DND-41 (cell line): Measurements from ENCODE around the gene TNXB.

Experiments
- CTCF ChIP-seq: IDR thresholded peaks from 2 replicates; pipeline ENCODE4 v1.5.1; 2012; ENCODE audit warnings: borderline replicate concordance, low read length, moderate library complexity, mild to moderate bottlenecking; ENCODE audit not compliant: poor library complexity, severe bottlenecking; ENCODE audit errors: extremely low read depth
- EZH2 ChIP-seq: IDR thresholded peaks from 3 replicates; pipeline ENCODE4 v1.6.1; 2012; ENCODE audit warnings: borderline replicate concordance, low read depth, mild to moderate bottlenecking, moderate library complexity, low read length, inconsistent platforms; ENCODE audit not compliant: severe bottlenecking

GRCh38 chr6:32092760-32093497 is 16.2 kb downstream of the TNXB start:
- no peak for TF ChIP-seq CTCF
- no peak for TF ChIP-seq EZH2
